PC-3 (cell line): ENCODE results near the gene LTBP4. TPM values are rescaled to one million over a fixed set of nuclear protein-coding genes. Genes with fewer than 3 reads are reported as not detected.

Experiments
- ATAC-seq: fragments of 200-7000 bp; cut with Tn5 transposase; 2 replicates; pipeline ENCODE4 v1.9.1; 2020; ENCODE audit warnings: mild to moderate bottlenecking, moderate library complexity
- BruUV-seq: library from RNA; stranded (reverse); fragments of 400-500 nt; replicated peaks from 2 replicates; lab custom pipeline; 2021; lab: Mats Ljungman, UMichigan
- CTCF ChIA-PET: fragments of 300-600 bp; sonication (Branson Sonifier 250); formaldehyde crosslinking; loops from one replicate; lab custom pipeline; 2022; ENCODE audit warnings: antibody characterized with exemption; lab: Charles Lee
- POLR2A ChIA-PET: fragments of 300-600 bp; sonication (Branson Sonifier 250); formaldehyde crosslinking; loops from one replicate; lab custom pipeline; 2022; ENCODE audit warnings: antibody characterized with exemption; ENCODE audit not compliant: unreplicated experiment; lab: Charles Lee
- DNase-seq: peaks from one replicate; pipeline ENCODE4 v3.0.0-alpha.2; 2015
- H2AFZ ChIP-seq: fragments of 300-600 bp; sonication (generic); 2 replicates; pipeline ENCODE4 v1.6.0; 2016; ENCODE audit warnings: antibody characterized with exemption, low read length
- H3F3A ChIP-seq: fragments of 300-600 bp; sonication (generic); one replicate; pipeline ENCODE4 v1.6.0; 2017; ENCODE audit warnings: antibody characterized with exemption, low read length, control low read depth, mild to moderate bottlenecking; ENCODE audit not compliant: unreplicated experiment
- H3K27ac ChIP-seq: fragments of 300-600 bp; sonication (generic); 2 replicates; pipeline ENCODE4 v1.5.1; 2016; ENCODE audit warnings: mild to moderate bottlenecking, low read length
- H3K27me3 ChIP-seq: fragments of 300-600 bp; sonication (generic); 2 replicates; pipeline ENCODE4 v1.6.1; 2016; ENCODE audit warnings: low read length, mixed read lengths
- H3K36me3 ChIP-seq: fragments of 300-600 bp; sonication (generic); 2 replicates; pipeline ENCODE4 v1.6.1; 2016; ENCODE audit warnings: low read depth, mixed run types, low read length, mixed read lengths
- H3K4me1 ChIP-seq: fragments of 300-600 bp; sonication (generic); 2 replicates; pipeline ENCODE4 v1.5.1; 2016; ENCODE audit warnings: low read length; ENCODE audit not compliant: insufficient read depth
- H3K4me2 ChIP-seq: fragments of 300-600 bp; sonication (generic); 2 replicates; pipeline ENCODE4 v1.6.0; 2016; ENCODE audit warnings: low read length
- H3K4me3 ChIP-seq: fragments of 300-600 bp; sonication (generic); 2 replicates; pipeline ENCODE4 v1.5.1; 2016; ENCODE audit warnings: mild to moderate bottlenecking, low read length, mixed read lengths
- H3K79me2 ChIP-seq: fragments of 300-600 bp; sonication (generic); 2 replicates; pipeline ENCODE4 v1.6.1; 2017; ENCODE audit warnings: low read length, mixed read lengths
- H3K9ac ChIP-seq: fragments of 300-600 bp; sonication (generic); 2 replicates; pipeline ENCODE4 v1.6.0; 2016; ENCODE audit warnings: mild to moderate bottlenecking, low read length
- H3K9me2 ChIP-seq: fragments of 300-600 bp; sonication (generic); replicated peaks from 2 replicates; pipeline ENCODE4 v1.6.1; 2016; ENCODE audit warnings: mixed run types, low read length, mixed read lengths
- H3K9me3 ChIP-seq: fragments of 300-600 bp; sonication (generic); 2 replicates; pipeline ENCODE4 v1.6.1; 2016; ENCODE audit warnings: low read length, mixed read lengths
- H4K20me1 ChIP-seq: fragments of 300-600 bp; sonication (generic); 2 replicates; pipeline ENCODE4 v1.6.1; 2016; ENCODE audit warnings: low read length, mixed read lengths
- EZH2 ChIP-seq: fragments of 300-600 bp; sonication (generic); IDR thresholded peaks from one replicate; pipeline ENCODE4 v1.6.1; 2017; ENCODE audit warnings: antibody characterized with exemption, mild to moderate bottlenecking, low read length; ENCODE audit not compliant: unreplicated experiment
- EZH2phosphoT487 ChIP-seq: fragments of 300-600 bp; sonication (generic); IDR thresholded peaks from 2 replicates; pipeline ENCODE4 v1.6.1; 2018; ENCODE audit warnings: mild to moderate bottlenecking, antibody characterized with exemption, low read length, borderline replicate concordance
- intact Hi-C: fragments of 100-400 bp; cut with micrococcal nuclease; formaldehyde crosslinking; loops from 2 replicates; pipeline ENCODE4 v1.9.0; 2023
- total RNA-seq: library from RNA; depleted of rRNA; stranded (reverse); fragments of >200 nt; gene quantifications from 2 replicates; pipeline ENCODE4 v1.2.3, GENCODE V29; 2014
- TF ChIP-seq, protein P1 (sequence below): fragments of 300-600 bp; sonication (generic); conservative IDR thresholded peaks from 2 replicates; pipeline ENCODE4 v1.5.1; 2017; ENCODE audit warnings: antibody characterized with exemption, low read depth, mild to moderate bottlenecking, low read length

Gene LTBP4
- total RNA-seq, 1 experiment from 2014 or later = 8.9 TPM

DNA sequence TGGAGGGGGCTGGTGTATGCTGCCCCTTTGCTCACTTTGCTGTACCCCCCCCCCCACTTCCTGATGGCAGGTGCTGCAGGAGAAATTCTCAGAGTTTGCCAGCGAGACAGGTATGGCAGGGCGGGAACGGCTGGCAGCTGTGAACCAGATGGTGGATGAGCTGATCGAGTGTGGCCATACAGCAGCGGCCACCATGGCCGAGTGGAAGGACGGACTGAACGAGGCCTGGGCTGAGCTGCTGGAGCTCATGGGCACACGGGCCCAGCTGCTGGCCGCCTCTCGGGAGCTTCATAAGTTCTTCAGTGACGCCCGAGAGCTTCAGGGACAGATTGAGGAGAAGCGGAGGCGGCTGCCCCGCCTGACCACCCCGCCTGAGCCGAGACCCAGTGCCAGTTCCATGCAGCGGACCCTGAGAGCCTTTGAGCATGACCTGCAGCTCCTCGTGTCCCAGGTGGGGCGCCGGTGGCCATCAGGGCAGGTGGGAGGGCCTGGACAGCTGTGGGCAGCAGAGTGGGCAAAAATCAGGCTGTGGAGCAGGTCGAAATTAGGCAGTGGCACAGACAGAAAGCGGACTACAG is 44.1 kb upstream of the LTBP4 start:
- H3K79me2 ChIP-seq = no peaks in the 10 kb centered on the region
- ATAC-seq = no peak
- BruUV-seq = no TSS peak
- TF ChIP-seq, protein P1, sequence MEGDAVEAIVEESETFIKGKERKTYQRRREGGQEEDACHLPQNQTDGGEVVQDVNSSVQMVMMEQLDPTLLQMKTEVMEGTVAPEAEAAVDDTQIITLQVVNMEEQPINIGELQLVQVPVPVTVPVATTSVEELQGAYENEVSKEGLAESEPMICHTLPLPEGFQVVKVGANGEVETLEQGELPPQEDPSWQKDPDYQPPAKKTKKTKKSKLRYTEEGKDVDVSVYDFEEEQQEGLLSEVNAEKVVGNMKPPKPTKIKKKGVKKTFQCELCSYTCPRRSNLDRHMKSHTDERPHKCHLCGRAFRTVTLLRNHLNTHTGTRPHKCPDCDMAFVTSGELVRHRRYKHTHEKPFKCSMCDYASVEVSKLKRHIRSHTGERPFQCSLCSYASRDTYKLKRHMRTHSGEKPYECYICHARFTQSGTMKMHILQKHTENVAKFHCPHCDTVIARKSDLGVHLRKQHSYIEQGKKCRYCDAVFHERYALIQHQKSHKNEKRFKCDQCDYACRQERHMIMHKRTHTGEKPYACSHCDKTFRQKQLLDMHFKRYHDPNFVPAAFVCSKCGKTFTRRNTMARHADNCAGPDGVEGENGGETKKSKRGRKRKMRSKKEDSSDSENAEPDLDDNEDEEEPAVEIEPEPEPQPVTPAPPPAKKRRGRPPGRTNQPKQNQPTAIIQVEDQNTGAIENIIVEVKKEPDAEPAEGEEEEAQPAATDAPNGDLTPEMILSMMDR = no peak
- TF ChIP-seq EZH2phosphoT487 (no peak), EZH2 (no peak)
- ChIA-PET CTCF (no interaction called here), POLR2A (no interaction called here)
- no peak overlapping the region for H3K4me2 ChIP-seq
- H4K20me1 ChIP-seq = no peaks in the 10 kb centered on the region
- H2AFZ ChIP-seq = no peak overlapping the region
- no peak overlapping the region for H3K9ac ChIP-seq
- intact Hi-C loops = no loop called here
- DNase-seq = no peak
- no peaks in the 10 kb centered on the region for H3K9me3 ChIP-seq
- H3K27ac ChIP-seq = no peak overlapping the region
- no peaks in the 10 kb centered on the region for H3F3A ChIP-seq
- no peaks in the 10 kb centered on the region for H3K27me3 ChIP-seq
- H3K4me3 ChIP-seq = no peak overlapping the region
- no peaks in the 10 kb centered on the region for H3K9me2 ChIP-seq
- no peaks in the 10 kb centered on the region for H3K4me1 ChIP-seq
- no peaks in the 10 kb centered on the region for H3K36me3 ChIP-seq

DNA sequence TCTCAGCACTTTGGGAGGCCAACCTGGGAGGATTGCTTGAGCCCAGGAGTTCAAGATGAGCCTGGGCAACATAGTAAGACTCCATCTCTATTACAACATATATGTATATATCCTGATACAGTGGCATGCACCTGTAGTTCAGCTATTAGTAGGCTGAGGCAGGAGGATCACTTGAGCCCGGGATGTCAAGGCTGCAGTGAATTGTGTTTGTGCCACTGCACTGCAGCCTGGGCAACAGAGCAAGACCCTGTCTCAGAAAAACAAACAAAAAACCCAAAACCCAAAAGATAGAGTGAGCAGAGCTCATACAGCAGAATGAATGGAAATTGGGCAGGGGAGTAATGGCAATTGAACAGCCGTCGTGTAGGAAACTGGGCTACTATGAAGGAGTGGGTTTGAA is 41.8 kb upstream of the LTBP4 start:
- Histone ChIP-seq H2AFZ (no peak overlapping the region), H3K4me2 (no peak overlapping the region), H3K9me2 (no peaks in the 10 kb centered on the region), H3K9me3 (no peaks in the 10 kb centered on the region), H3K4me3 (no peak overlapping the region), H4K20me1 (no peaks in the 10 kb centered on the region), H3K9ac (no peak overlapping the region), H3K36me3 (no peaks in the 10 kb centered on the region), H3K27ac (no peak overlapping the region), H3F3A (no peaks in the 10 kb centered on the region), H3K79me2 (no peaks in the 10 kb centered on the region), H3K27me3 (no peaks in the 10 kb centered on the region), H3K4me1 (no peaks in the 10 kb centered on the region)
- ChIA-PET POLR2A (no interaction called here), CTCF (no interaction called here)
- TF ChIP-seq EZH2phosphoT487 = no peak
- TF ChIP-seq, protein P1 = no peak
- intact Hi-C loops = no loop called here
- no peak for DNase-seq
- BruUV-seq = no TSS peak
- ATAC-seq = no peak

DNA sequence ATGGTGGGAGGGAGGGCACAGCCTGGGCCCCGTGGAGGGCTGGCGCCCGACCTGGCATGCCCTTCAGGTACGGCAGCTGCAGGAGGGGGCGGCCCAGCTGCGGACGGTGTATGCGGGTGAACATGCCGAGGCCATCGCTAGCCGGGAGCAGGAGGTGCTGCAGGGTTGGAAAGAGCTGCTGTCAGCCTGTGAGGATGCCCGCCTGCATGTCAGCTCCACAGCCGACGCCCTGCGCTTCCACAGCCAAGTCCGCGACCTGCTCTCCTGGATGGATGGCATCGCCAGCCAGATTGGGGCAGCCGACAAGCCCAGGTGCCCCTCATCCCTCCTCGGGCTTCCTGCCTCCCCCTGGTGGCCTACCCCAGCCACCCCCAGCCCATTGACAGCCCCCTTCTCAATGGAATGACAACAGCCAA is 41.1 kb upstream of the LTBP4 start:
- Histone ChIP-seq H3K9ac (no peak overlapping the region), H3K27me3 (no peaks in the 10 kb centered on the region), H3K9me3 (no peaks in the 10 kb centered on the region), H3K9me2 (no peaks in the 10 kb centered on the region), H3K27ac (no peak overlapping the region), H3K4me1 (no peaks in the 10 kb centered on the region), H3K79me2 (no peaks in the 10 kb centered on the region), H3K4me3 (no peak overlapping the region), H4K20me1 (no peaks in the 10 kb centered on the region), H3K36me3 (no peaks in the 10 kb centered on the region), H2AFZ (no peak overlapping the region), H3K4me2 (no peak overlapping the region), H3F3A (no peaks in the 10 kb centered on the region)
- TF ChIP-seq EZH2phosphoT487 (no peak), EZH2 (no peak)
- TF ChIP-seq, protein P1 = no peak
- no TSS peak for BruUV-seq
- intact Hi-C loops = no loop called here
- ATAC-seq = no peak
- ChIA-PET POLR2A (no interaction called here), CTCF (no interaction called here)
- DNase-seq = no peak
